ENCODE measurements around the gene RIT2.
"Not testable (repeated sequence)": the region's sequence is repeated elsewhere in the genome, so short reads cannot be mapped to it uniquely, and the experiment has no call there.

The RIT2 gene

DNA sequence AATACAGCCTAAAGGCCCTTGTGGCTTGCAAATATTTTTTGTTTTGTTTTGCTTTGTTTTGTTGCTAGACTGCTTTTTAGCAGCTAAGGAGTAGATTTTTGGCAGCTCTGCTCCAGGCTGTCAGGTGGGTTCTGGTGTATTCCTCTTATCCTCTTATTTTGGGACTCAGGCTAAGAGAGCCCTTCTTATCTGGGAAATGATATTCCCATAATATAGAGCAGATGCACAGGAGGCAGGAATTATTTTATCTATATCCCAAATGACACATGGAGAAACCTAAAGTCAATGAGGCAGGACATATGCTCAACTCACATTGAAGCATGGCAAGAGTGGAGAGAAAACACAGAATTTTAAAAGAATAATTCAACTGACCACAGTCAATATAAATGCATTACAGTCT is 369.6 kb downstream of the RIT2 start:
- no peak for DNase-seq

DNA sequence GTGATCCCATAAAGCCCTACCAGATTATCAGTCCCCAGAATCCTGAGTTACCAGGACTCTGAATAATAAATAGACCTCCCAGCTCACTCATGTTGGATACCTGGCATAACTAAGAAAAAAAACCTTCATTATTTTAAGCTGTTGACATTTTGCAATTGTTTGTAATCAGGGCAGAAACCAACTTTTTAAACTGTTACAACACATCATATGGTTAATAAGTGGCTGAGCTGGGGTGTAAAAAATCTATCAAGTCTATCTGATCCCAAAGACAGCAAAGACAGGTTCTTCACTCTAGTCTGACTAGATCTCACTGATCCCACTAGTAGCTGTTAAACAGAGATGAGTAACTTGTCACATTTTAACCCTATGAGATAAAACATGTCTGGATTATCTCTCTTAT is 370.3 kb downstream of the RIT2 start:
- no peak for DNase-seq

DNA sequence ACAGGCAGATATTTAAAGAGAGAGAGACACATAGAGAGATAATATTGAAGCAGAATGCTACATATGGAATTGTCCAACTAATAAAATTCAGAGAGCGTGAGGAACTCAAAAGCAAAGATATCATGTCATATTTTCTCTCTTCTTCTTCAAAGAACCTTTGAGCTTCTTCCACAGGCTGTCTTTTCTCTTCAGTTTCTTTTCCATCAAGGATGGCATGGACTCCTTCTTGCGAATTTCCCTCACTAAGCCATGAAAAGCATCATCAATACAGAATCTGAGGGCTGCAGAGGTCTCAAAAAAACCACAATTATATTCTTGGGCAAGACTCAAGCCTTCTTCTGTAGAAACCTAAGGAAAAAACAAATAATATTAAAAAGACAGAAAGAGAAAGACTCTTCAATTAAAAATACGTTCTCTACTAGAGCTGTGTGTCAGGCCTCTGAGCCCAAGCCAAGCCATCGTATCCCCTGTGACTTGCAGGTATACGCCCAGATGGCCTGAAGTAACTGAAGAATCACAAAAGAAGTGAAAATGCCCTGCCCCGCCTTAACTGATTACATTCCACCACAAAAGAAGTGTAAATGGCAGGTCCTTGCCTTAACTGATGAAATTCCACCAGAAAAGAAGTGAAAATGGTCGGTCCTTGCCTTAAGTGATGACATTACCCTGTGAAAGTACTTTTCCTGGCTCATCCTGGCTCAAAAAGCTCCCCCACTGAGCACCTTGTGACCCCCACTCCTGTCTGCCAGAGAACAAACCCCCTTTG is 371.9 kb downstream of the RIT2 start:
- DNase-seq = no peak

DNA sequence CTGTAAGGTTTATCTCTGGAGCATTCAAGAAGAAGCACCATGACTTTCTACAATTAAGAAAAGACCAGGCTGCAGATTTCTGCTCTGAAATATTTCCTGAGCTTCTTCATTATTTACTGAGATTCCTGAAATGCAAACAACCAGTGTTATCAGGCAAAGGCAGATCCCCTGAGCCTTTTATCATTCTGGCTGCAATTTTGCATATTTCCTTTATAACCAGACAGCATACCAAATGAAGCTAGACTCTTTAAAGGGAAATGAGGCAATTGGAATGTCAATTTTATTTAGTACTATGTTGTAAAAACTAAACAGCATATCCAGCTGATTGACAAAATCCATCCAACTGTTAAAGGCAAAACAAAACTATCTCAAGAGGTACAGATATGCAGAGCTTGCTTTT is 372.5 kb downstream of the RIT2 start:
- DNase-seq = no peak

DNA sequence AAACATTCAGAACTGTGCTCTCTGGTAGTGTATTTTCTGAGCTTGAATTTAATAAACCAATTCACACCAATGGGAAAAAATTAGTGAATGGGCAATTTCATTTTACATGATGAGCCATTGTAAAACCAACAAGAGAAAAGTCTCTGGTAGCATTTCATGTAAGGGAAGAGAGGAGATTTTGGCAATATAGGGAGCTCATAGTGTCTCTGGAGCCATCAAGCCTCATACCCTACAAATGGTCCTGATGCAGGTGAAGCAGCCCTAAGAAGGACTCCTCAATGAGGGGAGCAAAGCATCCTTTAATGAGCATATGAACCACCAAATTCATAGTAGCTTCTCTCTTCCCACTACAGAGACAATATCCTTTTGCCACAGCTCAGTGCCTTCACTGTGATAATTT is 373.0 kb downstream of the RIT2 start:
- DNase-seq = no peak

DNA sequence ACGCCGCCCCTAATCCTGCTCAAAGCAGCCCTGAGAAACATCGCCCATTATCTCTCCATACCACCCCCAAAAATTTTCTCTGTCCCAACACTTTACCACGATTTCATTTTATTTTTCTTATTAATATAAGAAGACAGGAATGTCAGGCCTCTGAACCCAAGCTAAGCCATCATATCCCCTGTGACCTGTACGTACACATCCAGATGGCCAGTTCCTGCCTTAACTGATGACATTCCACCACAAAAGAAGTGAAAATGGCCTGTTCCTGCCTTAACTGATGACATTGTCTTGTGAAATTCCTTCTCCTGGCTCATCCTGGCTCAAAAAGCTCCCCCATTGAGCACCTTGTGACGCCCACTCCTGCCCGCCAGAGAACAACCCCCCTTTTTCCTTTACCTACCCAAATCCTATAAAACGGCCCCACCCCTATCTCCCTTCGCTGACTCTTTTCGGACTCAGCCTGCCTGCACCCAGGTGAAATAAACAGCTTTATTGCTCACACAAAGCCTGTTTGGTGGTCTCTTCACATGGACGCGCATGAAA is 373.6 kb downstream of the RIT2 start:
- DNase-seq = not testable (repeated sequence)

DNA sequence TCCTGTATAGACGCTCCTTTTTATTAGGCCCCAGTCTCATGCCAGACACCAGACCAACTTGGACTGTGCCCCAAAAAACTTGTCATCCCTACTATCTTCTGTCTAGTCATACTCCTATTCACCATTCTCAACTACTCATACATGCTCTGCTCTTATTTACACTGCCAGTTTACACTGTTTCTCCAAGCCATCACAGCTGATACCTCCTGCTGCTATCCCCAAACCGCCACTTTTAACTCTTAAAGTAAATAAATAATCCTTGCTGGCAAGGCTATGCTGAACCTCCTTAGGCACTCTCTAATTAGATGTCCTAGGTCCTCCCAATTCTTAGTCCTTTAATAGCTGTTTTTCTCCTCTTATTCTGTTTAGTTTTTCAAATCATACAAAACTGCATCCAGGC is 374.2 kb downstream of the RIT2 start:
- not testable (repeated sequence) for DNase-seq

DNA sequence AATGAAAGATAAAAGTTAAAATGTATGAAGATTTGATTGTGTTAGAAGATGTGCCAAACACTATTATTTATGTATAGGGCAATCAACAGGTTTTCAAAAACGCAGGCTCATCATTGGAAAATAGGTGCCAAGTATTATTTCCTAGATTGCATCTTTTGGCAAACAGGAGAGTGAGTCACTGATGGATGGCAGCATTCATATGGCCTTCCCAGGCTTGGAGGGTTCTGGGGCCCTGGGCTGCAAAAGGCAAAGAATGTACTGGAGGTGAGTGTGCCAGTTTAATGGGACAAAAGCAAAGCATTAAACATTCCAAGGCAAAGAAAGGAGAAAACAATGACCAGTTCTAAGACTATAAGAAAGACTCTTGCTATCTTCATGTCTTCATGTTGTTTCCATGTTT is 379.4 kb downstream of the RIT2 start:
- DNase-seq = no peak

DNA sequence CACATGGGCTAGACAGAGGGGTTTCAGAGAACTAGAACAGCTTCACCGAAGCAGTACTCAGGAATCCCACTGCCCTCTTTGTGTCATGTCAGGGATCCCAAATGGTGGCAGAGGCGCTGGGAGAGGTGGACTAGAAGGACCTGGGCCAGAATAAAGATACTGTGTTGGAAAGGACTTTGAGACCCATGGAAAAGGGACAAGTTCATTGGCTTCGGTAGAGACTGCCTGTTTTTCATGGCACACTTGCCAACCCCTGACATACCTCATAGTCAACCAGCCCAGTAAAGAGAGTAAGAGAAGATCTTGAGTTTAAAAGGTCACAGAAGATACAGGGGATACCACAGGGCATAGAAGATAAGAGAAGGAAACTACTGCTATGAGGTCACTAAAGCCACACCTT is 381.0 kb downstream of the RIT2 start:
- no peak for DNase-seq

DNA sequence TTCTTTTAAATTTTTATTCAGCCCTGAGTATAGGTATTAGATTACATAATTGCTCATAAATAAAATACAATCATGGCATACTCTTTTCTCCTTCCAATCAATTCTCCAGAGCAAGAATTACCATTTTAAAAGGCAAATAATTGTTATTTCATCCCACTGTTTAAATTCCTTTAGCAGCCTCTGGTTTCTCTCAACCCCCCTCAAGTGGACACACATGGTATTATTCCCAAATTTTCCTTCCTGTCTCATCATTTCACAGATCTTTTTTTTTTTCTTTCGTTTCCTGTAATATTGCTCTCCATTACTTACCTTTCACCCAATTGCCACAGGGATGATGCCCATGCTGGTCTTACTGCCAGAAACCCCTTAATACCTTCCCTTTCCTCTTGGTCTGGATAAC is 385.2 kb downstream of the RIT2 start:
- DNase-seq = no peak

DNA sequence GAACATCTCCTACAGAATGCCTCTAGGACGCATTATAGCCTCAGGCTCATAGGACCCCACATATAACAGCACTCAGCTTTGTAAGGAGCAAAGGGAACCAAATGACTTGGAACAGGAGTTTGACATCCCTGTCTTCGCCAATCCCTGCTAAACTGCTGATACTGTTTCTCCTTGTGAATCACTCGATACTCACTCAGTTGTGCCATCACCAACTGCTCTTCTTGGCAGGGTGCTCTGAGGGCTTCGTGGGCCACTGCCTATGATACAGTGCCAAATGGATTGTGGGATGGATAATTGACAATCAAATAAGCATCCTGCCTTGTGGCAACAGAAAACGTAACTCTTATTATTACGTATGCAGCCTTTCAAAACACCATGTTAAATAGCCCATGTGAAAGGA is 396.3 kb downstream of the RIT2 start:
- DNase-seq = no peak

DNA sequence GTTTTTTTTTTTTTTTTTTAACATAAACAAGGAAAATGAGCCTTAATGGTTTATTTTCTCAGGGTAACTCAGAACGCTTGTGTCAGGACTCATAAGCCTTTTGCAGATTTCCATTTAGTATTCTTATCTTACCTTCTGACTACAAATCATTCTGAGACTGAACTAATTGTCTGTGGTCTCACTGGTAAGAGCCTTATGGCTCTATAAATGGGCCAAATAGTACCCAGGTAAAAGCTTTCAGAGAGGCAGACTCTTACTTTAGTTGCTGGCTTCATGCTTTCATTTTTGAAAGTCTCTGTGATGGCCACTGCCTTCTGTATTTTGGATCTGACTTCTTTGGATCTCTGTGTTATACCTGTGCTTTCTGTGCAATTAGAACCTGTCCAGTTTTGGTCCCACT is 403.4 kb downstream of the RIT2 start:
- DNase-seq = no peak

DNA sequence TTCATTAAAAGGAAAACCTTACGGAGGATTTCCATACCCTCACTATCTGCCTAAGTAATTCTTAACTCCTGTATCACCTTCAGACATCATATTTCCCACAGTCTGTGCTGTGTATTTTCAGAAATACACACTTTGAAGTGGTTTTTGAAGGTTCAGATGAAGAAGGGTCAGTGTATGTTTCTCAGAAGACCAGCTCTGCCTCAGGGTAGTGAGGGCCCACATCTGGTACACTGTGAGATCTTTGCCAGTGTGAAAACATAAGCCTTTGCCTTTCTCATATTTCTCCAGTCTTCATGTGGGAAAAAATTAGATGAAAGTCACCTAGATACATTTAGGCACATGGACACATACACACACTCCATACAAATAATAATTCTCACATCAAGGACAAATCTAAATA is 408.4 kb downstream of the RIT2 start:
- no peak for DNase-seq

DNA sequence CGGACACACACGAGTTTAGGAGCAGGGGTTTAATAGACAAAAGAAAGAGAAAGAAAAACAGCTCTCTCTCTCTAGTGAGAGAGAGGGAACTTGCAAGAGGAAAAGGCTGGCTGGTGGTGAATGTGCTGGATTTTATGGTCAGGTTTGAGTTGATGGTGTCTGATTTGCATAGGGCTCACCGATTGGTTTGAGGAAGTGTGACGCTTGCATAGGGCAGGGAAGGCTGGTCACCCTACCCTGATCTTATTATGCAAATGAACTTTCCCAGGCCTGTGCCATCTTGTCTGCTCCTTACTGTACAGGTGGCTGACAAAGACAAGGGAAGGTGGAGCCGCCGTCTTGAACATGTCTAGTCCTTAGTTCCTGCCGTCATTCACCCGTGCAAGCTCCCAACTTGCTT is 408.9 kb downstream of the RIT2 start:
- DNase-seq = no peak

DNA sequence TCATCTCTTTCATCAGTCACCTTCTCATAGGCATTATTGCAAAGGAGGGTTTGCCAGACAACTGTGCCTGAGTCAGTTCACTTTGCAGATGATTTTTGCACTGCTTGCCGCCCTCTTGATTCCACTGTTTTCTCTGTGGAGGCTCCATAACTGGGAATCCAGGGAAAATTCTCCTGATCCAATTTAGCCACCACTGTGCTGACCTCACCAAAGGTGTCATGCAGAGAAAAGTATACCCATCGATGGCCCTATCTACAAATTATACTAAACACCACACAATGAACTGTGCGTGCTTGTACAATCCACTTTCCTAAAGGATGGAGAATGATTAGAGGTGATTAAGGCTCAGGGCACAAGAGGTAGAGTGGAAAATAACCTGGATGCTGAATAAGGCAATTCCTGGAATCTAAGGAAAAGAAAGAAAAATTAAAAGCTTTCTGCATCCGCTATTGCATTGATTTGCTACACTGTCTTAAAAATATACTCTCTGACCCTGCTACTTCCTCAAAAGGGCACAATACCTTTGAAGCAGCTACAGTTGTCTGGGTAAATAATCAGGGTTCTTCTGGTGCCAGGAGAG is 409.4 kb downstream of the RIT2 start:
- no peak for DNase-seq
